H9 (cell line): ENCODE data around the gene GPR173. TPM values are rescaled to one million over a fixed set of nuclear protein-coding genes. Genes with fewer than 3 reads are reported as not detected.

Experiments used
- DNase-seq: peaks from one replicate; pipeline ENCODE4 v3.0.0-alpha.2; 2017
- H2AFZ ChIP-seq: one replicate; pipeline ENCODE4 v1.6.1; 2013; ENCODE audit warnings: mild to moderate bottlenecking, low read length, control low read depth, moderate library complexity
- H2AK5ac ChIP-seq: 2 replicates; pipeline ENCODE4 v1.6.1; 2013; ENCODE audit warnings: low read length, control low read depth, mixed read lengths; ENCODE audit not compliant: insufficient read length
- H2BK120ac ChIP-seq: one replicate; pipeline ENCODE4 v1.6.1; 2013; ENCODE audit warnings: low read depth, mild to moderate bottlenecking, low read length, control low read depth, inconsistent platforms; ENCODE audit not compliant: poor library complexity, severe bottlenecking
- H2BK12ac ChIP-seq: 2 replicates; pipeline ENCODE4 v1.6.1; 2013; ENCODE audit warnings: low read length, control low read depth, mixed read lengths, low read depth; ENCODE audit not compliant: insufficient read length
- H2BK15ac ChIP-seq: 2 replicates; pipeline ENCODE4 v1.6.1; 2013; ENCODE audit warnings: low read depth, low read length, control low read depth
- H2BK20ac ChIP-seq: one replicate; pipeline ENCODE4 v1.6.1; 2013; ENCODE audit warnings: low read depth, mild to moderate bottlenecking, low read length, control low read depth, inconsistent platforms; ENCODE audit not compliant: poor library complexity, severe bottlenecking
- H2BK5ac ChIP-seq: 2 replicates; pipeline ENCODE4 v1.6.1; 2013; ENCODE audit warnings: low read length, control low read depth, mixed read lengths; ENCODE audit not compliant: insufficient read length
- H3K14ac ChIP-seq: 2 replicates; pipeline ENCODE4 v1.6.1; 2013; ENCODE audit warnings: low read length, control low read depth; ENCODE audit not compliant: insufficient read depth
- H3K18ac ChIP-seq: 2 replicates; pipeline ENCODE4 v1.6.1; 2013; ENCODE audit warnings: low read depth, mild to moderate bottlenecking, mixed read lengths, low read length, control low read depth; ENCODE audit not compliant: insufficient read length
- H3K23ac ChIP-seq: 2 replicates; pipeline ENCODE4 v1.6.1; 2013; ENCODE audit warnings: low read length, control low read depth, mixed read lengths, low read depth; ENCODE audit not compliant: insufficient read length
- H3K23me2 ChIP-seq: 2 replicates; pipeline ENCODE4 v1.6.1; 2013; ENCODE audit warnings: low read depth, mild to moderate bottlenecking, mixed read lengths, low read length, control low read depth; ENCODE audit not compliant: insufficient read length, poor library complexity, severe bottlenecking
- H3K27ac ChIP-seq: 2 replicates; pipeline ENCODE4 v1.5.1; 2013; ENCODE audit warnings: low read length, control low read depth, mixed read lengths, low read depth; ENCODE audit not compliant: insufficient read length
- H3K27me3 ChIP-seq: 2 replicates; pipeline ENCODE4 v1.6.1; 2013; ENCODE audit warnings: low read length, control low read depth, inconsistent platforms; ENCODE audit not compliant: insufficient read depth
- H3K4ac ChIP-seq: 2 replicates; pipeline ENCODE4 v1.6.1; 2013; ENCODE audit warnings: low read depth, mild to moderate bottlenecking, control low read depth, inconsistent platforms, low read length, moderate library complexity
- H3K4me1 ChIP-seq: 2 replicates; pipeline ENCODE4 v1.6.1; 2013; ENCODE audit warnings: low read length, control low read depth, inconsistent platforms; ENCODE audit not compliant: insufficient read depth
- H3K4me2 ChIP-seq: 2 replicates; pipeline ENCODE4 v1.6.1; 2013; ENCODE audit warnings: low read length, control low read depth, mixed read lengths; ENCODE audit not compliant: insufficient read length, insufficient read depth
- H3K56ac ChIP-seq: 2 replicates; pipeline ENCODE4 v1.6.1; 2013; ENCODE audit warnings: low read depth, mild to moderate bottlenecking, mixed read lengths, low read length, control low read depth; ENCODE audit not compliant: insufficient read length
- H3K79me1 ChIP-seq: 2 replicates; pipeline ENCODE4 v1.6.1; 2013; ENCODE audit warnings: low read depth, mild to moderate bottlenecking, moderate library complexity, low read length, control low read depth, inconsistent platforms; ENCODE audit not compliant: insufficient read depth, poor library complexity, severe bottlenecking
- H3K79me2 ChIP-seq: 2 replicates; pipeline ENCODE4 v1.6.1; 2013; ENCODE audit warnings: low read length, control low read depth, inconsistent platforms; ENCODE audit not compliant: insufficient read depth
- H3K9ac ChIP-seq: 2 replicates; pipeline ENCODE4 v1.6.1; 2013; ENCODE audit warnings: low read length, control low read depth, mixed read lengths; ENCODE audit not compliant: insufficient read length; ENCODE audit errors: extremely low read depth
- H3K9me3 ChIP-seq: one replicate; pipeline ENCODE4 v1.6.1; 2013; ENCODE audit warnings: low read depth, low read length, inconsistent platforms; ENCODE audit not compliant: control insufficient read depth
- H3T11ph ChIP-seq: one replicate; pipeline ENCODE4 v1.6.1; 2013; ENCODE audit warnings: mild to moderate bottlenecking, low read length, control low read depth, inconsistent platforms
- H4K20me1 ChIP-seq: one replicate; pipeline ENCODE4 v1.6.1; 2013; ENCODE audit not compliant: control insufficient read depth, insufficient read length, insufficient read depth
- H4K5ac ChIP-seq: 2 replicates; pipeline ENCODE4 v1.6.1; 2013; ENCODE audit warnings: low read depth, mild to moderate bottlenecking, mixed read lengths, low read length, control low read depth; ENCODE audit not compliant: insufficient read length
- H4K8ac ChIP-seq: replicated peaks from 2 replicates; pipeline ENCODE4 v1.6.1; 2013; ENCODE audit warnings: low read length, control low read depth, mixed read lengths, low read depth; ENCODE audit not compliant: insufficient read length
- H4K91ac ChIP-seq: 2 replicates; pipeline ENCODE4 v1.6.1; 2013; ENCODE audit warnings: low read depth, mild to moderate bottlenecking, moderate library complexity, mixed read lengths, low read length, control low read depth; ENCODE audit not compliant: insufficient read length
- H3K27ac Mint-ChIP-seq, 3 experiments: 2 replicates in 2 of 3; 3 replicates in 1 of 3; pipeline ENCODE4 v1.8.0; 2020 to 2021; ENCODE audit warnings: mixed read lengths in 3 of 3, mild to moderate bottlenecking in 1 of 3, moderate library complexity in 1 of 3
- H3K27me3 Mint-ChIP-seq: 2 replicates; pipeline ENCODE4 v1.8.0; 2021; ENCODE audit warnings: low read depth, mild to moderate bottlenecking, moderate library complexity, mixed read lengths
- H3K36me3 Mint-ChIP-seq, 3 experiments: 2 replicates in 2 of 3; 3 replicates in 1 of 3; pipeline ENCODE4 v1.8.0; 2020 to 2021; ENCODE audit warnings: low read depth in 3 of 3, mixed read lengths in 3 of 3; ENCODE audit not compliant: insufficient read depth in 1 of 3
- H3K4me1 Mint-ChIP-seq, 2 experiments: 2 replicates each; pipeline ENCODE4 v1.8.0; 2020; ENCODE audit warnings: mixed read lengths in 2 of 2
- H3K4me3 Mint-ChIP-seq, 2 experiments: 2 replicates in 1 of 2; 3 replicates in 1 of 2; pipeline ENCODE4 v1.8.0; 2020 to 2021; ENCODE audit warnings: mild to moderate bottlenecking in 2 of 2, mixed read lengths in 2 of 2, moderate library complexity in 1 of 2
- H3K9me3 Mint-ChIP-seq, 2 experiments: 2 replicates in 1 of 2; 3 replicates in 1 of 2; pipeline ENCODE4 v1.8.0; 2020; ENCODE audit warnings: mild to moderate bottlenecking in 2 of 2, mixed read lengths in 2 of 2, moderate library complexity in 1 of 2
- CTCF ChIP-seq: fragments of 200-600 bp; sonication (generic); conservative IDR thresholded peaks from 3 replicates; pipeline ENCODE4 v1.8.0; 2021; ENCODE audit warnings: antibody characterized with exemption, mild to moderate bottlenecking
- WGBS: extraction: QIAGEN DNeasy Blood & Tissue Kit; methylation state at CpG from one replicate; pipeline ENCODE4 v1.1.7; 2013; ENCODE audit warnings: missing lambda C conversion rate, low lambda C conversion rate, mixed read lengths; ENCODE audit not compliant: insufficient read length; ENCODE audit errors: extremely low coverage; 5-methylcytosine and 5-hydroxymethylcytosine counted together
- total RNA-seq: library from RNA; stranded (reverse); gene quantifications from 2 replicates; pipeline ENCODE4 v1.2.1, GENCODE V29; 2021

GPR173 gene
- total RNA-seq, 1 experiment from 2014 or later = 5.4 TPM

- H3K9me3 Mint-ChIP-seq = peaks cover 67 to 80% of the 10 kb centered on the region in 2 experiments
- Histone ChIP-seq H3K9me3 (peaks cover 28% of the 10 kb centered on the region), H3K56ac (no peak overlapping the region), H4K20me1 (no peaks in the 10 kb centered on the region), H3K4ac (no peak overlapping the region), H2BK15ac (no peak overlapping the region), H2BK5ac (no peak overlapping the region), H2AFZ (no peak overlapping the region), H4K5ac (no peak overlapping the region), H4K8ac (no peak overlapping the region), H3K9ac (no peak overlapping the region), H4K91ac (no peak overlapping the region), H2AK5ac (no peak overlapping the region), H3K79me2 (no peaks in the 10 kb centered on the region), H3K4me2 (no peak overlapping the region), H3K23ac (no peak overlapping the region), H3K14ac (no peak overlapping the region), H2BK12ac (no peak overlapping the region), H2BK120ac (no peak overlapping the region), H3T11ph (no peak overlapping the region), H3K23me2 (peaks cover 8% of the 10 kb centered on the region), H3K79me1 (no peaks in the 10 kb centered on the region), H3K27ac (no peak overlapping the region), H2BK20ac (no peak overlapping the region), H3K27me3 (no peaks in the 10 kb centered on the region), H3K18ac (no peak overlapping the region), H3K4me1 (no peaks in the 10 kb centered on the region)
- peaks cover 20 to 34% (median 23%) of the 10 kb centered on the region in 3 experiments for H3K36me3 Mint-ChIP-seq
- no CpG with 5 or more reads among the region's 2 CpGs for whole genome bisulfite sequencing
- no peak for TF ChIP-seq CTCF
- H3K4me3 Mint-ChIP-seq = no peak overlapping the region
- DNase-seq = no peak
- H3K27me3 Mint-ChIP-seq = no peaks in the 10 kb centered on the region; the same call in 1 of the 2 replicates
- peaks cover 4 to 13% of the 10 kb centered on the region in 2 experiments; a peak in 3 of 4 replicates for H3K4me1 Mint-ChIP-seq
- H3K27ac Mint-ChIP-seq = no peak overlapping the region
These were observed 41.3 kb downstream of the GPR173 start for GRCh38 chrX:53089925-53090324.
